Aorta (tissue), 5 donors: Measurements from ENCODE around the gene BMP7. TPM values are rescaled to one million over a fixed set of nuclear protein-coding genes. Genes with fewer than 3 reads are reported as not detected.

Source experiments
- ATAC-seq: fragments of 200-7000 bp; cut with Tn5 transposase; one replicate; pipeline ENCODE4 v1.9.1; 2022; ENCODE audit warnings: moderate library complexity; ENCODE audit not compliant: low FRiP score
- DNase-seq, 2 donors: peaks; one replicate each; pipeline ENCODE4 v3.0.0-alpha.2; 2020
- H3K27ac ChIP-seq, 2 donors: one replicate each; pipeline ENCODE4 v1.5.1; 2013; ENCODE audit warnings: low read length in 2 of 2, mild to moderate bottlenecking in 2 of 2, moderate library complexity in 2 of 2, control low read depth in 1 of 2, inconsistent platforms in 1 of 2, low read depth in 1 of 2
- H3K27me3 ChIP-seq, 2 donors: one replicate each; pipeline ENCODE4 v1.6.1; 2013; ENCODE audit warnings: control low read depth in 1 of 2, low read length in 1 of 2, mild to moderate bottlenecking in 1 of 2, moderate library complexity in 1 of 2; ENCODE audit not compliant: insufficient read depth in 2 of 2, control insufficient read depth in 1 of 2
- H3K36me3 ChIP-seq, 2 donors: one replicate each; pipeline ENCODE4 v1.6.1; 2013; ENCODE audit warnings: control low read depth in 1 of 2, low read length in 1 of 2, mild to moderate bottlenecking in 1 of 2; ENCODE audit not compliant: insufficient read depth in 2 of 2, control insufficient read depth in 1 of 2
- H3K4me1 ChIP-seq, 2 donors: one replicate each; pipeline ENCODE4 v1.6.1; 2013; ENCODE audit warnings: low read length in 2 of 2, control low read depth in 1 of 2, mild to moderate bottlenecking in 1 of 2, moderate library complexity in 1 of 2; ENCODE audit not compliant: insufficient read depth in 2 of 2, control insufficient read depth in 1 of 2
- H3K4me3 ChIP-seq, 2 donors: one replicate each; pipeline ENCODE4 v1.5.1; 2013; ENCODE audit warnings: low read length in 2 of 2, control low read depth in 1 of 2, mild to moderate bottlenecking in 1 of 2
- H3K9me3 ChIP-seq: one replicate; pipeline ENCODE4 v1.6.1; 2013; ENCODE audit warnings: mild to moderate bottlenecking, low read length; ENCODE audit not compliant: control insufficient read depth
- WGBS, 2 donors: extraction: QIAGEN DNeasy Blood & Tissue Kit; methylation state at CpG; one replicate each; pipeline ENCODE4 v1.1.7; 2013; 5-methylcytosine and 5-hydroxymethylcytosine counted together
- intact Hi-C, 2 donors: fragments of 100-400 bp; cut with DNase I; formaldehyde crosslinking; loops; one replicate each; pipeline versions ENCODE4 v1.14.2 to v1.15.0; 2022
- polyA plus RNA-seq, 2 donors: library from polyadenylated mRNA; stranded (reverse); fragments of 200-250 nt; gene quantifications; one replicate each; pipeline ENCODE4 v1.2.3, GENCODE V29; 2013
- total RNA-seq, 2 donors: library from RNA; stranded (reverse); fragmentation: NEBNext Ultra II Directional; extraction: Animal tissue kit (Norgen Biotek cat#: 25700); gene quantifications; one replicate each; pipeline ENCODE4 v1.2.1, GENCODE V29; 2021
- donor health status: healthy with polysubstance abuse.
- donor health status: Bipolar disorder and iron deficiency.
- donor health status: DM: no; HTN: no; CAD: no.
- donor health status: DM: no; HTN: no; CAD: no.
- donor health status: DM: yes; HTN: yes; CAD: no.

BMP7 gene
- total and polyA plus RNA-seq, 4 donors: 0.52 to 1.0 TPM; not detected in 2

DNA sequence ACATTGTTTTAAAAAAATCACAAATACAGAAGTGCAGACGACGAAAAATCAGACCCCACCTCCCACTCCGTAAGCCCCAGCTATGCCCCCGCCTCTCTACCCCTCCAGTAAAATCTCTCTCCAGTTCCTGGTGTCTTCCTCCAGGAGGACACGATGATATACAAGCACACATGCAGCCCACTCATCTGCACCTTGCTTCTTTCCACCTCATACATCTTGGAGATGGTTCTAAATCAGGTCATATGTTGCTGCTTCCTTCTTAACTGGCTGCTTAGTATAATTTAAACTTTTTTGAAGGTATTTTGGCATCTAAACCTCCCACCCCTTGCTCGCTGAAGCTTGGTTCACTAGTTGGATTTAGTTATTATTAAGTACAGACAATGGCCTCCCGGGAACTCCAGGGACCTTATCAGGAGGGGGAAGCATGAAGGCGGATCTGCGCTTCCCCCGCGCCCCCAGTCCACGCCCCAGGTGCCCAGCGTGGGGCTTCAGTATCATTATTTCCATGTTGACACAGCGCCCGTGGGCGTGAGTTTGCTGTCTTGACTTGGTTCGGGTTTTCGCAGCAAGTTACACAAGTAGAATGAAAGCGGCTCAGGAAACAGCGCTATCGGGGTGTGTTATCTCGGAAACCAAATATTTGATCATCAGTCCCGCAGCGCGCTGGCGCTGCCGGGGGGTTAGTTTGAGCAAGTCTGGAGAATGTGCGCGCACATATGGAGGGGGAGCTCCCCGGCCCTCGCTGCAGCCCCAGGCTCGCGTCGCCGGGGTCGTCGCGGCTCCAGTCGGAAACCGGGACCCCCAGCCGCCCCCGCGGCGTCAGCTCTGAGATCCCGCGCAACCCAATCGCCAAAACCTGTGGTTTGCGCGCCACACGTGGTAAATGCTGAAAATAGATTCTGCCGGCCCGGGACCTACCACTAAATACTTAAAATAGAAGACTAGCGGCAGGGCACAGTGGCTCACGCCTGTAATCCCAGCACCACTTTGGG lies 2.3 kb downstream of the BMP7 start:
- Histone ChIP-seq H3K36me3 (no peaks in the 10 kb centered on the region), H3K27ac (no peak overlapping the region), H3K9me3 (no peaks in the 10 kb centered on the region), H3K4me3 (no peak overlapping the region), H3K4me1 (no peaks in the 10 kb centered on the region), H3K27me3 (peaks cover 0 to 5% of the 10 kb centered on the region in 2 donors)
- intact Hi-C loops: no loop called here
- 12% methylated on average over 54 of the region's 54 CpGs for WGBS, 2 donors
- DNase-seq (no peak), ATAC-seq (no peak)

DNA sequence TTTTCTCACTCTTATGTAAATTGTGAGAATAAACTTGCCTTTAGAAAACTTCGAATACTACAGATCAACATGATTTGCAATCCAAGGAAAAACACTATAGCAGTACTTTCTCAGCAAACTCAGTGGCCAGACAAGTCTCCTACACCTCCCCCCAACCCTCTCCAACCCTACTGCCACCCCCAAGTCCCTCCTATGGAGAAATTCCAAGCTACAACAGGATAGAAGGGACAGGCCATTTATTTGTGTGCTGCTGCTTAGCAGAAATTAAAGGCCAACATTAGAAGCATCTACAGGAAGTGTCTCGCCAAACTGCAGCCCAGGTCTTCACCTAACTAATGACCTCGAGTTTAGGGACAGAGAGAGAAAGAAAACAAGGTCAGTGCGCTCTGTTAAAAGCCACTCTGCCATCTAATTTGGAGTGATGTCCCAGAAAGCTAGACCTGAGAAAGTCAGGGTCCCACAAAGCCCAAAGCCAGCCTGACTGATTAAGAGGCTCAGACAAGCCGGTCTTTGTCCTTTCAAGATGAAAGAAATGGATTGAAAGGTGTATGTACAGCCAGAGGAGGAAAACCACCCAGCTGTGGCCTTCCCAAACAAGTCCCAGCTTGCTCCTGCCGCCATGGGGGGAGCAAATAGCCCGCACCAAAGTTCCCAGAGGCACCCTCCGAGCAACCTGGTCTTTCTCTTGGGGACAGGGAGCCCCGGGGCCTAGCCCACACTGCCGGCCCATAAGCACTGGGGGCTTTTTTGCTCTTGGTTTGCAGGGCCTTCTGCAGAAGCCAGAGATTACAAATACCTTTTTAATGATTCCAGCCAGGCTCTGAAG lies 3.4 kb downstream of the BMP7 start:
- H3K9me3 ChIP-seq: no peaks in the 10 kb centered on the region
- H3K4me1 ChIP-seq: no peaks in the 10 kb centered on the region
- no peaks in the 10 kb centered on the region for H3K36me3 ChIP-seq
- intact Hi-C loops: no loop called here
- H3K27me3 ChIP-seq: peaks cover 0 to 5% of the 10 kb centered on the region in 2 donors
- DNase-seq: no peak
- WGBS, 2 donors: 74% methylated on average over 10 of the region's 10 CpGs
- H3K4me3 ChIP-seq: no peak overlapping the region
- ATAC-seq: no peak
- no peak overlapping the region for H3K27ac ChIP-seq

DNA sequence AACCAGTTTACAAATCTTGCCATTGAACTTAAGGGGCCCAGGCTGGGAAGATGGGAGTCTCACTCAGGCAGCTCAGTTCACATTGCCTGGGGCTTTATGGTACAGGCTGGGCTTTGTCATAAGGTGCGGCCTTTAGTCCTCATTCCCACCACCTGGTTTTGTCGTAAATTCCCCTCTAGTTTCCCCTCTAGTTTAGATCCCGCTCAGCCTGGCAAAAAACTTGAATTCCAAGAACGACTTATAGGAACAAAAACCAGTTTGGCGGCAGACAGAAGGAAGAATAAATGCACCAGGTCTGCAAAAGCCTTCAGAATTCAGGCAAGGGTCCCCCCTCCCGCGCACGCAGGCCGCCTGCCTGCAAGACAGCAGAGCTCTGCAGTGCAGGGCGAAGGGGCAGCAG lies 4.1 kb downstream of the BMP7 start:
- Histone ChIP-seq H3K9me3 (no peaks in the 10 kb centered on the region), H3K27ac (no peak overlapping the region), H3K4me3 (no peak overlapping the region), H3K4me1 (no peaks in the 10 kb centered on the region), H3K27me3 (peaks cover 0 to 5% of the 10 kb centered on the region in 2 donors), H3K36me3 (no peaks in the 10 kb centered on the region)
- no peak for DNase-seq
- 82 to 83% methylated on average over 10 of the region's 10 CpGs for WGBS, 2 donors
- ATAC-seq: no peak
- intact Hi-C loops: no loop called here

DNA sequence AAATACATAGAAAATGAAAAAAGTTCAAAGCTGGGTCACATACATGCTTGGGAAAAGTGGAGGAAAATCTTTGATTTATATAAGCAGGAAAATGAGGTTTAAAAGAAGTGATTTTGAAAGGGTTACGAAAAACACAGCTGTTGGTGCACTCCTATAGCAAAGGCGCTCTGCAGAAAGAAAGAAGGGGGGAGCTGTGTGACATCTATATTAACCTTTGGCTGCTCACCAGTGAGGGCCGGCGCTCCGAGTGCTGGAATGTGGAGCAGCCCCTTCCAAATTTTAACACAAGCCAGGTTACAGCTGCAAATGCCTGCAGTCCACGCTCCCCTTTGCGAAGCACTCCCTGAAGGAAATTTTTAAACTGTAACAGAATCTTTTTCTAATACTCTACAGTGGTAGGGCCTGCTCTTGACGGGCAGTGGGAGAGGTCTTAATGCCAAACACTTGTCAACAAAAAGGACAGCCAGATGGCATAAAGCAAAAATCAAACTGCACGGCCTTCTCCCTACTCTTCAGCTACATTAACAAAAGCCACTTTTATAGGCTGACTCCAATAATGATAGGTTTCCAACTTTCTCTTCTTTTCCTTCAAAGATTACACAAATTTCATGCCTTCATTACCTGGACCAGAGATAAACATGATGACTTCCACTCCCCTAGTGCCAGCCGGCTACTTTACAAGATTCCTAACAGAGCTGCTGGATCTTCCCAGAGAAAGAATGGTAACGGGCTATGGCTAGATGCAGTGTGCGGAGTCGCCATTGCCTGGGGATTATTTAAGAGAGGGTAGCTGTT lies 4.8 kb downstream of the BMP7 start:
- Histone ChIP-seq H3K27me3 (peaks cover 0 to 5% of the 10 kb centered on the region in 2 donors), H3K9me3 (no peaks in the 10 kb centered on the region), H3K36me3 (no peaks in the 10 kb centered on the region), H3K4me3 (no peak overlapping the region), H3K27ac (no peak overlapping the region), H3K4me1 (no peaks in the 10 kb centered on the region)
- 42 to 45% methylated on average over 13 of the region's 13 CpGs for WGBS, 2 donors
- no peak for DNase-seq
- intact Hi-C loops: no loop called here
- no peak for ATAC-seq

DNA sequence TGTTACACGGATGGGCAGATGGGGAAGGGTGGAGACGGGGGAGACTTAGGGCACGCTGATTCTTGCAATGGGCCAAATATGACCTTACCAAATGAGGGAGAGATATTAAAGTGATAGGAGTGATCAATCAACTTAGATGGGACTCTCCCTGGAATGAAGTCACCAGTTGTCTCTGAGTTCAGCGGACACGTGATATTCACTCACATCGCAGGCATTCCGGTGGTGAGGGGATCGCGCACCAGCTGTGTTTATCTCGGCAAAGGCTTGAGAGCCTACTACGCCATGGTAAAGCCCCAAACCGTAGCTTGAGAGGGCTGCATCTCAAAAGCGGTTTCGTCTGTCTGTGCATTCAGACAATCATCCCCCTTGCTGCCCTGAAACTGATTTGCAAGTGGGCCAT lies 5.5 kb downstream of the BMP7 start:
- WGBS, 2 donors: 8 to 12% methylated on average over 14 of the region's 14 CpGs
- Histone ChIP-seq H3K36me3 (no peaks in the 10 kb centered on the region), H3K27me3 (peaks cover 0 to 5% of the 10 kb centered on the region in 2 donors), H3K4me1 (no peaks in the 10 kb centered on the region), H3K4me3 (no peak overlapping the region), H3K27ac (no peak overlapping the region), H3K9me3 (no peaks in the 10 kb centered on the region)
- DNase-seq (no peak), ATAC-seq (no peak)
- intact Hi-C loops: no loop called here

DNA sequence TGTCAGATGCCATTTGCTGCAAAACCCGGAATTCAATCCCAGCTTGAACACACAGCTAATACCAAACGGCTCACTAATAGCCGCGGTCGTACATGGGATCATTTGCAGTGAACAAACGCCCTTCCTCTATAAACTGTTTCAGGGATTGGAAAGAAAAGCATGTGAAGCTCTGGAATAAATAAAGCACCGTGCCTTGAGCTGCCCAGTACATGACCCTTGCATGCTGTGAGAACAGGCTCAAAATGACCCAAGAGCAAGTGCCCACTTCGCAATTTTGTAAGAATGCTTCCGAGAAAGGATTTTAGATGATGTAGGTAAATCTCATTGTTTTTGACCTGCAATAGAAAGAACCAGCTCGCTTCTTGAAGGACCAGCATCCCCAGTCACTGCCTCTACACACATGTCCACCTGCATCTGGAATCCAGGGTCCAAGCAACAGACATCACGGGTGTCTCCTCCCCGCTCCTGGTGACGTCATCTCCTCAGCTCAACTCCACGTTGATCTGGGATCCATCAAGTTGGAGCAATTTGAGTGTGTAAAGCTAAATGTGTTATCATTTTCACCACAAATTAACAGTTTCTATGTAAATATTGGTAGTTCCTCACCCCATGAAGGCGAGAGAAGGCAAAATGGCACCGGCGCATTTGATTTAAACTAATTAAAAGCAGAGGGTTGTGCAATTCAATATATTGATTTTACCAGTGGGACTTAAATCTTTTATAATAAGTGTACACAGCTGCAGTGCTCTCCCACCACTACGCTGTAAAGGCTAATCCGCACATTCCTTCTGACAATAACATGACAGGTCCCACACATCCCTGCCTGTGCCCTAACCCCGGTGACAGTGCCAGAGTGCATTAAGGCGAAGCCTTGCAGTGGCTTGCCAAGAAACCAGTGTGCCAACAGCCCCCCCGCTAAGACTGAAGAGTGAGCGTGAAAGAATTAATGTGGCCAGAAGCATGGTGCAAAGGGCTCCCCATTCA lies 6.2 kb downstream of the BMP7 start:
- Histone ChIP-seq H3K36me3 (no peaks in the 10 kb centered on the region), H3K27me3 (peaks cover 0 to 5% of the 10 kb centered on the region in 2 donors), H3K9me3 (no peaks in the 10 kb centered on the region), H3K27ac (no peak overlapping the region), H3K4me1 (no peaks in the 10 kb centered on the region), H3K4me3 (no peak overlapping the region)
- ATAC-seq: no peak
- 30 to 31% methylated on average over 23 of the region's 23 CpGs for WGBS, 2 donors
- intact Hi-C loops: no loop called here
- DNase-seq: no peak

DNA sequence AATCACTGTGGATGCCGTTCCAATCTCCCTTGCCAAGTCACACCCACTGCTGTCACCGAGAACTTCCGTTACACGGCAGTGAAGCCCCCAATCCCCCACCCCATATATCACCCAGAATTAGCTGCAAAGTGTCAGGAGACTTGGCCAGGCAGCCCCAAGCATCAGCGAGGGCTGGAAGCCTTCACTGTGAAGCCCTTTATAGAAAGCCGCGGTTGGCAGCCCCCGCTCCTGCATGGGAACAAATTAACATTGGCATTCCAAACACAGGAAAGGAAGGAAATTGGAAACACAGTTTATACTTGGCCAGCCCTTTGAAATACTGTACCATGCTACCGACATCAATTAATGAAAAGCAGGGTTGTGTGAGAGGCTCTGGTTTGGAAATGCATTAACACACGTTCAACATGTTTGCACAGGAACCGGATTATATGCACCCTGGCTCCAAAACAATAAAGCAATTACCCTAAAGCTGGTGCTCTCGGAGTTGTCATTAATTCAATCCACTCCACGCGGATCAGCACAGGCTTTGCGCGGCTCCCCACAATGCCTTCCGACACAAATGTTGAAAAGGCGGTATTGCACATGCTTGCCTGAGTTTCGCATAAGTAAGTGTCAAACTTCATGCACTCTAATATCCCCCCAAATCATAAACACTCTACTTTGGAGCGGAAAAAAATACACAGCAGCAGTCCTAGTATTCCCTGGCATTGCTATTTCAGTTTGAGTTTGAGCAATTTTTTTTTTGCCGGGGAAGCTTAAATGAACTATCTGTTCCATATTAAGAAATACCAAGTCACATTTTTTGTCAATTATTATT lies 7.1 kb downstream of the BMP7 start:
- intact Hi-C loops: no loop called here
- ATAC-seq (no peak), DNase-seq (no peak)
- Histone ChIP-seq H3K27me3 (peaks cover 0 to 5% of the 10 kb centered on the region in 2 donors), H3K27ac (no peak overlapping the region), H3K9me3 (no peaks in the 10 kb centered on the region), H3K4me3 (no peak overlapping the region), H3K4me1 (no peaks in the 10 kb centered on the region), H3K36me3 (no peaks in the 10 kb centered on the region)
- WGBS, 2 donors: 16 to 20% methylated on average over 21 of the region's 21 CpGs
